ENCODE data around the gene SLC22A23.

The SLC22A23 gene

DNA sequence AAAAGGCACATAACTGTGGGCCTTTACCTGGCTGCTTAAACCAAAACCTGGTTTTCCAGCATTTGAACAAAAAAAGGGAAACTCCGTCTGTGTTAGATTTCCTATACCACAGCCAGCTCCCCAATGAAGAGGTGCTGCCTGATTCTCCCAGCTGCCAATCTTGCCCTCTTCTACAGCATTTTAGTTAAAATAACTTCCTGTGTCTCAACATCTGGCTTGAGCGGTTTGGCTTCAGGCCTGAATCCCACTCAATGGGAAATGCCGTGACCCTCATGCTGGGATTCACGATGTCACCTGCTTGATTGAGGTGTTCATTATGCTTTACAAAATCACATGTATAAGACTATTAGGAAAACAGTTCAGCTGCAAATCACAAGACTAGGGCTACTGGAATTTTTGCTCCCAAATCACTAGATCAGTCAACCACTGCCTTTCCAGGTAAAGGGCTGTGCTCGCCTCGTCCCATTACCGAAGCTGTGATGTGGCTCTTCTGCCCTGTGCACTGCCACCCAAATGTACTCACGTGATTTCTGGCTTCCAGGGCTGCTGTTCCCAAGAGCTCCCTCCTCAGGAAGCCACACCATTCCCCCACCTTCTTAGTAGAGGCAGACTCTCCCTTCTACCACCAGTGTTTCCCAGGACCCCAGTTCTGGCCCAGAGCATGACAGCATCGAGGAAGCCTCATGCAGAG is 103.5 kb downstream of the SLC22A23 start:
- no peak for DNase-seq (ENCODE audit: low read depth)

DNA sequence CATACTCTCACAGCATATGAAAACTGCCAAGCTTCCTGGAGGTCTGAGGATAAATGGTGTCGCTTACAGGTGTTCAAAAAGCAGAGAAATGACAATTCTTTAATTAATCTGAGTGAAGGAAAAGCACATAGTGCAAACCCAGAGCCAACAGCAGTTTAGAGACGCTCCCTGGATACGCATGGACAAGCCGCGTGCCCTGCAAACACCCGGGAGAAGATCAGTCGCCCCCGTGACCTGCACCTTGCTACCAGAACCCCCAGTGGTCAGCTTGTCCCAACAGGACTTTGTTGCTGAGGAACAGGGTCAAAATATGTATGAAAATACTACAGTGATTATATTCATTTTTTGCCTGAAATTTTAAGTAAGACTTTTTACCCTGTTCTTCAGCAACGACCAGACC is 104.2 kb downstream of the SLC22A23 start:
- DNase-seq (ENCODE audit: low read depth): no peak

DNA sequence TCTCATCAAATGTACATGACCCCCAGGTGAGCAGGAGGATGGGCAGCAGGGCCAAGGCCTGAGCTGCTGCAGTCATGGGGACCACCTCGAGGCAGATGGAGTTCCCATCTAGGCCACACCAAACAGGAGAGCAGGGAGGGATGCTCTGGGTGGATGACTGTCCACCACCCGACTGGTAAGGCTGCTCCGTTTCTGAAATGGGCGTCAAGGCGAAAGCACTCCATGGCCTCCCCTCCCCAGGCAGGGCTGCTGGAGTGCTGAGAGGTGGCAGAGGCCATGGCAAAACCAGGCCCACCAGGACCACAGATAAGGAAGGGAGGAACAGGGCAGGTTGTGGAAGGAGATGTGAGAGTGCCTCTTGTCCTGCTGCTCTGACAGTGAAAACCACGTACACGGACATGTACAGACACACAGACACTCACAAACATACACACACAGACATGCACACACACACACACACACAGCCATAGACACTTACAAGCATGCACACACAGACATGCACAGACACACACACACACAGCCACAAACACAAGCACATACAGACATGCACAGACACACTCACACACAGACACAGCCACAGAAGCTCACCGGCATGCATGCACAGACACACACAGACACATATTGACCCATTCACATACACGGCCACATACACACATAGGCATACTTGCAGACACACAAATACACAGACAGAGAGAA is 104.9 kb downstream of the SLC22A23 start:
- no peak for DNase-seq (ENCODE audit: low read depth)

- no peak for DNase-seq (ENCODE audit: low read depth)
Observed at GRCh38 chr6:3351105-3351676, 105.7 kb downstream of the SLC22A23 start.

- DNase-seq (ENCODE audit: low read depth): no peak
Observed at GRCh38 chr6:3350252-3350796, 106.5 kb downstream of the SLC22A23 start.

DNA sequence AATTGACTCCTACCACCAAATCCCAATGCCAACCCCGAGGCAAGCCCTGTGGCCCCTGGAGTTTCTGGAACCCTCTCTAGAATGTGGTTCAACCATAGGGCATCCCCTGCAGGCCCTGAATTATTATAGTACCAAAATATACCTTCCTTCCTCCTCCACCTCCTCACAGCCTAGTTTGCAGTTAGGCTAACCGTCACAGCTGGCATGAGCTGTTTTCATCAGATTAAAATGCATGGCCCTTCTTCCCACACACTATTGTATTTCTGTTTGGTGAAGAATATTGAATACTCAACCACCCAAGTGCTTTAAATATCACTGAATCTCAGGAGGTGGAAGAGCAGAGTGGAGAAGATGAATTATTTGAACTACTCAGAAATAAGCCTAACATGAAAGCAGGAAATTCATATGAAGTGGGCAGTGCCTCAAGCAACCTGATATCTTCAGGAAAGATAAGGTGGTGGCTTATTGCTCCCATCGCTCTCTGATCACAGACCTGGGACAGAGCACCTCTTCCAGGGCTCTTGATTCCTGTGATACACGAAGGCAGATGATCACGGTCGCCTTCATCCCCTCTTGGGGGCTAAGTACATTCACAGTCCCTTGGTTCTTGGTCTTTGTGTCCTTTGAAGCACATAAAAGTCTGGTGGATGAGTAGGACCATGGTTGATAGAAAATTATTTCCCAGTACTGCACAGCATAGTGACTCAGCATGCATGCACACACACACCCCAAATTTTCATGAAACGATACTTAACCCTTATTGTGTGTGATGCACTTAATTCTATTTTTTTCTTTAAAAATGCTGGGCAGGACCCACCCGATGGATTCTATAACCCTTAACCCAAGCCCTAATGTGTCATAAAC is 107.2 kb downstream of the SLC22A23 start:
- no peak for DNase-seq (ENCODE audit: low read depth)

DNA sequence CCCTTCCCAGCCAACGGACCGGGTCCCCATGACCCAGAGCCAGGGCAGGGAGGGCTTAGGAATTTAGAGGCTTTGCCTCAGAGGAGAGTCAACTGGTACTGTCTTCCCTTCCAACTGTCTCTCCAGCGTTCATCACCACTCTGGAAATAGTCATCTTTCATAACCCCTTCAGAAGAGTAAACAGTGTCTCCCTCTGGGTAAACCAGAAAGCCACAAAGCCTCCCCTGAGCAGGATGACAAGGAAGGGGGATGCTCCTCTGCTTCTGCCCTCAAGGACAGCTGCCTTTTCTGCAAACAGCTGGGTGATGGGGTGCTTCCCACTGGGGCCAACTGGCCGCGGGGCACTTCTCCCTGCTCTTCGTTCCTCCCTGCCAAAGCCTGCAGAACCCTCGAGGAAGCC is 108.0 kb downstream of the SLC22A23 start:
- no peak for DNase-seq (ENCODE audit: low read depth)

- DNase-seq (ENCODE audit: low read depth): no peak
Observed at GRCh38 chr6:3347826-3348225, 109.0 kb downstream of the SLC22A23 start.

DNA sequence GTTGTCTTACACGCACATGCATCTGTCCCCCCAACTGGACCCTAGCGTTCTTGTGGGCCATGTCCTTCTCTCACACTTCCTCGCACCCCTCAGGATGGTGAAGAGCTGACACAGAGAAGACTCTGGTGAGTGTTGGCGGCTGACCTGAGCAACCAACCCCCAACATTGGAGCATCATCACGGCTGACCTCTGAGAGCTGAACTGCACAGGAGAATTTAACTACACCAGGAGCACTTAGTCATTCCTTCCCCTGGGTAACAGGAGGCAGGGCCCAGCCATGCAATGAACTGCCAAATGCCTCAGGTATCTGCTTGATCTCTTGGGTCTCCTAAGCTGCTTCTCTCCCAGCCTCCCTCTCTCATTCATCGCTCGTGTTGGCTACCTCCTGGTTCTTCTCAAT is 109.6 kb downstream of the SLC22A23 start:
- DNase-seq (ENCODE audit: low read depth): no peak

DNA sequence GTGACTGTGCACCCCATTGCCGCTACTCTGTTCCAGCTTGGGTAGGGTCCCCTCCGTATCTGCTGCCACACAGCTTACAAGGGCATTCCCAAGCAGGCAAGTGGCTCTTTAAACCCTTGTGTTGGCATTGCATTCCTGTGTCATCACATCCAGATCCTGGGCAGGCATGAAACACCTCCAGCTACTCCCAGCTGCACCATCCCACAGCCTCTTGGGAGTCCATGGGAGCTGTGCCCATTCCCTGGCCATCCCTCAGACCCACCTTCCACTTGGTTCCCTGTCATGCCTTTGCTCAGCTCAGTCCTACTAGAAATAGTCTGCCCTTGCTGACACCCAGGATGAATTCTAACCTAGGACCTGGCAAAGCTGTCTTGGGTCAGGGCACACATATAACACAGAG is 110.4 kb downstream of the SLC22A23 start:
- DNase-seq (ENCODE audit: low read depth): no peak

- DNase-seq (ENCODE audit: low read depth): no peak
Observed at GRCh38 chr6:3345836-3346235, 111.0 kb downstream of the SLC22A23 start.

DNA sequence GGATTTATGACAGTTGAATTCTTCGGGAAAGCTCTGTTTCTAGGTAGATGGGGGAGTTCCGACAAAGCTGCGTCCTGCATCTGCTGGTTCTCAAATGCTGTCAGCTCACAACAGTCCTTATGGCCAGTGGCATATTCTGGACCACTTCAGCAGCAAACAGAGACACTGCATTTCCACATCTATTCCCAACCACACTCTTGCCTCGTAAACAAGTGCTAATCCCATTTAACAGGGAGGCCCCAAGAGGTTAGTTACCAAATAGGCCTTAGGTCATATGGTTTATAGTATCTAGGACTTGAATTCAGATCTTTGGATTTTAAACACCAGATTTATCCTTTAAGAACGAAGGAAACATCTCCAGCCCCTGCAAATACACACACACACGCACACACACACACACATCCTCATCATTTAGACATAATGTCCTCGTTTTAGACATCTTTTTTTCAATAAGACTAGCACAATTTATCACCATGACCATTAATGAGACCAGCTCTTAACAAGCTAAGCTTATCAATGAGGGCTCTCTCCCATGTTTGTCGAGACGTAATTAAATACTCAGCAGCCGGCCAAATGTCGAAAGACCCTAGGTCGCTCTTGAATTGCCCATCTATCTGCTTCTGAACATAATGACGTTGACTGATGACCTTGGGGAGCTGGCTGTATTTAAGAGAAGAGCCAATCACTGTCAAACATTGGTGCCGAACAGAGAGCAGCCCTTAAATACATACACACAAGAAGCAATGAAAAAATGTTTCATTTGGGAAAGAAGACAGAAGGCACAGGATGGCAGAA is 113.6 kb downstream of the SLC22A23 start:
- no peak for DNase-seq (ENCODE audit: low read depth)

DNA sequence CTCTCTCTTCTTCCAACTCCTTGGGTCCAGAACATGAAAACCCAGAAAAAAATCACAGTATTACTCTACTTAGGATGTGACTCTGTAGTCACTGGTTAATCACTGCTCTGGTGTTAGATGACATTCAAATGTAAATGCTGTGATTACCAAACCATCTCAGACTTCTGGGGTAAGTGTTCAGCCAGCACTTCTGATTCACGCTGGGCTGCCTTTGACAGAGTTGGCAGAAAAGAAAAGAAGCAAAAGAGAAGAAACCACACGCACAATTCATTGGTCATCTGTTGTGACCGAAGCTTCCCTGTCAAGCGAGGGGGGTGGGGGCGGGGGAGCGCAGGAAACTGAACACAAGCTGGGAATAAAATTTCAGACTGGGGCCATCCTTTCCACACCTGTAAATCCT is 115.4 kb downstream of the SLC22A23 start:
- peak; percentile 97 for DNase-seq (ENCODE audit: low read depth)

- peak; percentile 44 for DNase-seq (ENCODE audit: low read depth)
Observed at GRCh38 chr6:3340894-3341293, 116.0 kb downstream of the SLC22A23 start.

DNA sequence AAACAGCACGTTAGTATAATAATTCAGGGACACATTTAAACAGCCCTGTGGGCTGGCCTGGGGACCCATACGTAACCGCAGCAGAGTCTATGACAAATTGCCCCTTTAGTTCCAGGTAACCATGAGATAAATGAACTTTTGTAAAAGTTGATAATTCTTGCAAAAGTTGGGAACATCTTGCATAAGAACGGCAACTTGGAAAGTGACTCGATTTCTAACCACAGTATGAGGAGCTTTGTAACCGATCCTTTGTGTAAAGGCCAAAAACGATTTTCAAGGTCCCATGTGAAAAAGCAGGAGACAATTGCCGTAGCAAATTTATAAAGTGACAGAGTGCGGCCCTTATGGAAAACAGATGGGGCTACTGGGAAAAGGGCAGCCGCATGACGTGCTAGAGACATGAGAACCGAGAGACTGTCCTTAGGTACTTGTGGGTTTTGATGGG is 116.5 kb downstream of the SLC22A23 start:
- peak; percentile 48 for DNase-seq (ENCODE audit: low read depth)

- DNase-seq (ENCODE audit: low read depth): no peak
Observed at GRCh38 chr6:3339811-3340210, 117.0 kb downstream of the SLC22A23 start.

- no peak for DNase-seq (ENCODE audit: low read depth)
Observed at GRCh38 chr6:3337521-3338350, 119.1 kb downstream of the SLC22A23 start.

- no peak for DNase-seq (ENCODE audit: low read depth)
Observed at GRCh38 chr6:3336859-3337515, 119.9 kb downstream of the SLC22A23 start.

DNA sequence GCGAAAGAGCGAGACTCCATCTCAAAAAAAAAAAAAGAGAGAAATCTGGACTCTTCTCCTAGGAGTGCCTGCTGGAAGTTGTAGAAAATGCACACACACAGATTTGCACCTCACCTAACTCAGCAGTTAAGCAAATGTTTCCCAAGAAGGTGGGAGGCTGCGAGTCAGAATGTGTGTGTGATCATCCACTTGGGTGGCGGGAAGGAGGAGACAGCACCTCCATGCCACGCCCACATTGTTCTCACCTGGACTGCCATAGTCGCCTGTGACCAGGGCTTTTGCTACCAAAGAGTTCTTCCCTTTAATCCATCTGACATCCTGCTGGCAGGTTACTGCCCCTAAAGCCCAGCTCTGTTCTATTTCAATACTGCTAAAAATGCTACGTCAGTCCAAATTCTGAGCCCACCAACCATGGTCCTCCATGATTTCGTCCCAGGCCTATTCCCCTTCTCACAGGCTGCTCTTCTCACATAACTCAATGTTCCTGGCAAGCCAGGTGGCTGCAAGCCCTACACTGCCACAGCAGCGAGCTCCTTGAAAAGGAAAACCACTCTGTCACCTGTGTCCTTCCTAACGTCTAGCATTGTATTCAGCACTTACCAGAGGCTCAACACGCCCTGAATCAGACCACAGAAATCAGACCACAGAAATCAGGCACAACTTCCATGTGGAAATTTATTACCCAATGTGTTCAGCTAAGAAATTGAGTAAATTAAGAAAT is 120.6 kb downstream of the SLC22A23 start:
- DNase-seq (ENCODE audit: low read depth): no peak
